Stomach (tissue), 4 donors: ENCODE results near the gene MIB1.

Source experiments
- EP300 ChIP-seq: sonication (generic); formaldehyde crosslinking; IDR thresholded peaks from one replicate; pipeline ENCODE4 v1.6.1; 2017; ENCODE audit warnings: antibody characterized with exemption
- POLR2A ChIP-seq, 4 donors: fragments of 450-650 bp; IDR thresholded peaks; one replicate each; pipeline ENCODE4 v1.6.1; 2016; ENCODE audit warnings: antibody characterized with exemption in 4 of 4, control low read depth in 2 of 4, mild to moderate bottlenecking in 1 of 4, moderate library complexity in 1 of 4
- POLR2AphosphoS5 ChIP-seq, 3 donors: sonication (generic); formaldehyde crosslinking; IDR thresholded peaks; one replicate each; pipeline ENCODE4 v1.6.1; 2016; ENCODE audit warnings: antibody characterized with exemption in 3 of 3
- TF ChIP-seq, protein P1 (sequence below), 7 experiments: fragments of 450-650 bp in 4 of 7; fragments of 200-600 bp in 3 of 7; sonication (generic) in 3 of 7; IDR thresholded peaks; one replicate each; pipeline ENCODE4 v1.5.1; 2016 to 2019; ENCODE audit warnings: antibody characterized with exemption in 7 of 7, control low read depth in 2 of 7, mild to moderate bottlenecking in 1 of 7

DNA sequence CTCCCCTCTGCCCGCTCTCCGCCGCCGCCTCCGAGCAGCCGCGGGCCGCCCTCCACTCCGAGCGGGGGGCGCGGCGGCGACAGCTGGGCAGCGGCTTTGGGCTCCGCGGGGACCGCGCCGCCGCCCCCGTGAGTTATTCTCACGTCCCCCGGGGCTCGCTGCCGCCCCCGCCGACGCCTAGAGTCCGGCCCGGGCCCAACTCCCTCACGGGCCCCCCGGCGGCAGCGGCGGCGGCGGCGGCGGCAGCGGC is 645 bp downstream of the MIB1 start:
- no peak for TF ChIP-seq POLR2AphosphoS5 (IDR thresholded peaks at IDR 0.05)
- TF ChIP-seq POLR2A (IDR thresholded peaks at IDR 0.05): no peak
- TF ChIP-seq, protein P1, sequence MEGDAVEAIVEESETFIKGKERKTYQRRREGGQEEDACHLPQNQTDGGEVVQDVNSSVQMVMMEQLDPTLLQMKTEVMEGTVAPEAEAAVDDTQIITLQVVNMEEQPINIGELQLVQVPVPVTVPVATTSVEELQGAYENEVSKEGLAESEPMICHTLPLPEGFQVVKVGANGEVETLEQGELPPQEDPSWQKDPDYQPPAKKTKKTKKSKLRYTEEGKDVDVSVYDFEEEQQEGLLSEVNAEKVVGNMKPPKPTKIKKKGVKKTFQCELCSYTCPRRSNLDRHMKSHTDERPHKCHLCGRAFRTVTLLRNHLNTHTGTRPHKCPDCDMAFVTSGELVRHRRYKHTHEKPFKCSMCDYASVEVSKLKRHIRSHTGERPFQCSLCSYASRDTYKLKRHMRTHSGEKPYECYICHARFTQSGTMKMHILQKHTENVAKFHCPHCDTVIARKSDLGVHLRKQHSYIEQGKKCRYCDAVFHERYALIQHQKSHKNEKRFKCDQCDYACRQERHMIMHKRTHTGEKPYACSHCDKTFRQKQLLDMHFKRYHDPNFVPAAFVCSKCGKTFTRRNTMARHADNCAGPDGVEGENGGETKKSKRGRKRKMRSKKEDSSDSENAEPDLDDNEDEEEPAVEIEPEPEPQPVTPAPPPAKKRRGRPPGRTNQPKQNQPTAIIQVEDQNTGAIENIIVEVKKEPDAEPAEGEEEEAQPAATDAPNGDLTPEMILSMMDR (IDR thresholded peaks at IDR 0.05): no peak
- no peak for TF ChIP-seq EP300
